T follicular helper cell (primary cell): Measurements from ENCODE around the gene PDZD7.

Experiments
- DNase-seq: peaks from one replicate; pipeline ENCODE4 v3.0.0-alpha.2; 2020; ENCODE audit warnings: low read depth

Gene PDZD7

GRCh38 chr10:100966887-100967286 lies 64.0 kb downstream of the PDZD7 start:
- DNase-seq = no peak

GRCh38 chr10:100965820-100966219 lies 65.1 kb downstream of the PDZD7 start:
- DNase-seq = no peak

- DNase-seq = no peak
Measured at GRCh38 chr10:100963826-100964225, 67.1 kb downstream of the PDZD7 start.

GRCh38 chr10:100962351-100963080 lies 68.4 kb downstream of the PDZD7 start:
- no peak for DNase-seq

GRCh38 chr10:100960251-100960650 lies 70.7 kb downstream of the PDZD7 start:
- no peak for DNase-seq
